NCI-H748 (cell line): ENCODE measurements around the gene INAFM1.
"Not testable (repeated sequence)": the region's sequence is repeated elsewhere in the genome, so short reads cannot be mapped to it uniquely, and the experiment has no call there.

Source experiments
- DNase-seq: peaks from one replicate; lab custom pipeline; 2025; ENCODE audit not compliant: unreplicated experiment; lab: John Stamatoyannopoulos, UW

Gene INAFM1

GRCh38 chr19:47240996-47241918 lies 33.4 kb upstream of the INAFM1 start:
- DNase-seq: peak; percentile 96

GRCh38 chr19:47241919-47242577 lies 32.6 kb upstream of the INAFM1 start:
- no peak for DNase-seq

GRCh38 chr19:47243364-47243775 lies 31.3 kb upstream of the INAFM1 start:
- no peak for DNase-seq

- DNase-seq: peak; percentile 95
Observed at GRCh38 chr19:47243776-47244547, 30.7 kb upstream of the INAFM1 start.

GRCh38 chr19:47247308-47247990 lies 27.2 kb upstream of the INAFM1 start:
- peak; percentile 66 for DNase-seq

GRCh38 chr19:47253016-47253415 lies 21.7 kb upstream of the INAFM1 start:
- not testable (repeated sequence) for DNase-seq

GRCh38 chr19:47253467-47253881 lies 21.2 kb upstream of the INAFM1 start:
- DNase-seq: no peak

GRCh38 chr19:47253970-47254369 lies 20.7 kb upstream of the INAFM1 start:
- no peak for DNase-seq

GRCh38 chr19:47255879-47256692 lies 18.6 kb upstream of the INAFM1 start, which contains the start of gene CCDC9:
CCDC9 (plus strand) TSS chr19:47256525; CDS start chr19:47258401, 1,876 bp downstream.
- peak; percentile 99 for DNase-seq

GRCh38 chr19:47256693-47257410 lies 17.8 kb upstream of the INAFM1 start:
- peak; percentile 100 for DNase-seq

- DNase-seq: peak; percentile 52
Observed at GRCh38 chr19:47257411-47258169, 17.1 kb upstream of the INAFM1 start.

GRCh38 chr19:47258434-47258833 lies 16.3 kb upstream of the INAFM1 start:
- DNase-seq: no peak

- no peak for DNase-seq
Observed at GRCh38 chr19:47258895-47259555, 15.7 kb upstream of the INAFM1 start.

- no peak for DNase-seq
Observed at GRCh38 chr19:47260476-47260875, 14.2 kb upstream of the INAFM1 start.

GRCh38 chr19:47261946-47262793 lies 12.5 kb upstream of the INAFM1 start:
- DNase-seq: not testable (repeated sequence)

- no peak for DNase-seq
Observed at GRCh38 chr19:47264629-47265028, 10.1 kb upstream of the INAFM1 start.

- no peak for DNase-seq
Observed at GRCh38 chr19:47266401-47266941, 8.2 kb upstream of the INAFM1 start.
